HG02981 (cell line): ENCODE measurements around the gene TMEM135.
A peak's percentile ranks its signal among the peaks of the same experiment; 100 is the strongest.
"Not testable (repeated sequence)": the region's sequence is repeated elsewhere in the genome, so short reads cannot be mapped to it uniquely, and the experiment has no call there.

Experiments
- ATAC-seq: cut with Tn5 transposase; IDR thresholded peaks from one replicate; pipeline ENCODE4 v1.9.1; 2021; ENCODE audit warnings: mild to moderate bottlenecking, moderate library complexity; ENCODE audit not compliant: unreplicated experiment

TMEM135 gene

GRCh38 chr11:87020336-87020735, 17.4 kb upstream of the TMEM135 start:
- no peak for ATAC-seq

GRCh38 chr11:87020764-87021365, 16.9 kb upstream of the TMEM135 start:
- ATAC-seq = no peak

GRCh38 chr11:87022254-87022653, 15.5 kb upstream of the TMEM135 start:
- peak; percentile 51 for ATAC-seq

- no peak for ATAC-seq
Measured at GRCh38 chr11:87022738-87023137, 15.0 kb upstream of the TMEM135 start.

GRCh38 chr11:87026415-87026814, 11.3 kb upstream of the TMEM135 start:
- ATAC-seq = not testable (repeated sequence)

GRCh38 chr11:87030458-87031054, 7.2 kb upstream of the TMEM135 start:
- ATAC-seq = no peak

- ATAC-seq = no peak
Measured at GRCh38 chr11:87031433-87032170, 6.1 kb upstream of the TMEM135 start.

GRCh38 chr11:87033561-87033960, 4.2 kb upstream of the TMEM135 start:
- no peak for ATAC-seq

- ATAC-seq = no peak
Measured at GRCh38 chr11:87035976-87036583, 1.7 kb upstream of the TMEM135 start.

- ATAC-seq = peak; percentile 8
Measured at GRCh38 chr11:87036756-87037449, 831 bp upstream of the TMEM135 start.

- ATAC-seq = no peak
Measured at GRCh38 chr11:87038235-87038977, 672 bp downstream of the TMEM135 start.

GRCh38 chr11:87039371-87039770, 1.6 kb downstream of the TMEM135 start:
- no peak for ATAC-seq

GRCh38 chr11:87043894-87044293, 6.2 kb downstream of the TMEM135 start:
- no peak for ATAC-seq

- ATAC-seq = no peak
Measured at GRCh38 chr11:87046824-87047223, 9.1 kb downstream of the TMEM135 start.

- ATAC-seq = no peak
Measured at GRCh38 chr11:87056091-87056490, 18.4 kb downstream of the TMEM135 start.

GRCh38 chr11:87057749-87058148, 20.0 kb downstream of the TMEM135 start:
- no peak for ATAC-seq

- no peak for ATAC-seq
Measured at GRCh38 chr11:87059596-87060390, 22.1 kb downstream of the TMEM135 start.

GRCh38 chr11:87061766-87062165, 24.0 kb downstream of the TMEM135 start:
- no peak for ATAC-seq

- no peak for ATAC-seq
Measured at GRCh38 chr11:87063982-87064381, 26.2 kb downstream of the TMEM135 start.

- no peak for ATAC-seq
Measured at GRCh38 chr11:87072787-87073186, 35.1 kb downstream of the TMEM135 start.
